Measurements from ENCODE around the gene YIPF3. TPM values are rescaled to one million over a fixed set of nuclear protein-coding genes. Genes with fewer than 3 reads are reported as not detected.
A peak's percentile ranks its signal among the peaks of the same experiment; 100 is the strongest.
"Not testable (repeated sequence)": the region's sequence is repeated elsewhere in the genome, so short reads cannot be mapped to it uniquely, and the experiment has no call there.

The YIPF3 gene
- total and polyA plus RNA-seq, 9 of the 15 experiments (the other 6 are each of a cell fraction or from before 2014, with no cell fraction given) = 27.5 to 75.3 (median 57.6) TPM

DNA sequence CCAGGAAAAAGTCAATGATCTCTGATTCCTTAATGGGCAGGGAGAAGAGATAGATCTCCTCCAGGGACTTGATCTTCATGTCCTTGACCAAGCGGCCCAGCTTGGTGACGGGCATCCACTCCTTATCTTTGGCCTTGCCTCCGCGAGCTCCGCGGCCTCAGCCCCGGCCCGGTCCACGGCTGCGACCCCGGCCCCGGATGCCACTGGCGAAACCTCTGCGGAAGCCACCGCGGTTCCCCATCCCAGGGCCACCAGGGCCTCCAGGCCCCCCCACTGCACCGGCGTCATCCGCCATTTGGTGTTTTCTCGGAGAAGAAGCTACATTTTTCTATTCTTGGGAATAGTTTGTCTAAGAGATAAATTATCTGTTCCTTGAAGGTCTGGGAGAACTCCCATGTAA is 22.7 kb upstream of the YIPF3 start:
- POLR2A ChIA-PET = interaction anchor here (0.6 to 3.7 kb wide), 3 partner anchors 14 to 319 kb away, joined by 4 to 21 read pairs (median 6); no protein-coding TSS in a partner anchor
- H3K4me2 ChIP-seq (ENCODE audit: insufficient read depth, low read length); H3K4me1 ChIP-seq (replicated peaks in 1 of 2; ENCODE audit: control insufficient read depth in 2 of 2, insufficient read depth in 2 of 2, low read length in 2 of 2); in situ Hi-C loops (cut with MboI); H2AFZ ChIP-seq (ENCODE audit: low read depth, low read length); CTCF ChIA-PET (ENCODE audit: low intra/inter-chr PET ratio); BruUV-seq (replicated peaks); DNase-seq (ENCODE audit: extremely low read depth in 1 of 4, low spot score in 3 of 4); H3K27ac ChIP-seq (ENCODE audit: extremely low read depth, low read depth, low read length); H4K20me1 ChIP-seq (replicated peaks; ENCODE audit: control insufficient read depth, insufficient read depth, low read length); H3K4me3 ChIP-seq; H3K9me1 ChIP-seq (ENCODE audit: control insufficient read depth, insufficient read depth, low read length); ATAC-seq; H3K9ac ChIP-seq (ENCODE audit: insufficient read depth in 1 of 2, low read depth in 2 of 2, low read length in 2 of 2); H3K27me3 ChIP-seq (ENCODE audit: control insufficient read depth in 2 of 2, insufficient read depth in 2 of 2, low read length in 2 of 2); H3K79me2 ChIP-seq (ENCODE audit: control insufficient read depth, insufficient read depth, low read length); intact Hi-C loops (cut with micrococcal nuclease); FAIRE-seq; H3K9me3 ChIP-seq (replicated peaks; ENCODE audit: control insufficient read depth, insufficient read depth, low read depth, low read length): not testable (repeated sequence)
- TF ChIP-seq, protein P1, sequence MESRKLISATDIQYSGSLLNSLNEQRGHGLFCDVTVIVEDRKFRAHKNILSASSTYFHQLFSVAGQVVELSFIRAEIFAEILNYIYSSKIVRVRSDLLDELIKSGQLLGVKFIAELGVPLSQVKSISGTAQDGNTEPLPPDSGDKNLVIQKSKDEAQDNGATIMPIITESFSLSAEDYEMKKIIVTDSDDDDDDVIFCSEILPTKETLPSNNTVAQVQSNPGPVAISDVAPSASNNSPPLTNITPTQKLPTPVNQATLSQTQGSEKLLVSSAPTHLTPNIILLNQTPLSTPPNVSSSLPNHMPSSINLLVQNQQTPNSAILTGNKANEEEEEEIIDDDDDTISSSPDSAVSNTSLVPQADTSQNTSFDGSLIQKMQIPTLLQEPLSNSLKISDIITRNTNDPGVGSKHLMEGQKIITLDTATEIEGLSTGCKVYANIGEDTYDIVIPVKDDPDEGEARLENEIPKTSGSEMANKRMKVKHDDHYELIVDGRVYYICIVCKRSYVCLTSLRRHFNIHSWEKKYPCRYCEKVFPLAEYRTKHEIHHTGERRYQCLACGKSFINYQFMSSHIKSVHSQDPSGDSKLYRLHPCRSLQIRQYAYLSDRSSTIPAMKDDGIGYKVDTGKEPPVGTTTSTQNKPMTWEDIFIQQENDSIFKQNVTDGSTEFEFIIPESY (CRISPR knock-in tag; IDR thresholded peaks at IDR 0.05) = peak; percentile 29; the same call in 1 of the 2 replicates
- TF ChIP-seq RBFOX2 (IDR thresholded peaks at IDR 0.05; ENCODE audit: low read depth, low read length) (peak; percentile 37; the same call in 1 of the 2 replicates), POLR2G (IDR thresholded peaks at IDR 0.05; ENCODE audit: low read depth, low read length) (peak; percentile 53; the same call in 1 of the 2 replicates)
- peaks cover 86% of the 10 kb centered on the region for H3K36me3 ChIP-seq (ENCODE audit: control insufficient read depth, insufficient read depth, low read length)
- WGBS (ENCODE audit: insufficient coverage, low coverage, missing lambda C conversion rate) = 93% methylated on average over 16 of the region's 20 CpGs
